GM21825 (cell line): ENCODE results near the gene MRPL3.

Experiments
- ATAC-seq: cut with Tn5 transposase; IDR thresholded peaks from one replicate; pipeline ENCODE4 v1.9.1; 2021; ENCODE audit warnings: mild to moderate bottlenecking, moderate library complexity; ENCODE audit not compliant: unreplicated experiment

The MRPL3 gene

GRCh38 chr3:131502530-131503319 lies at the start of gene MRPL3:
MRPL3 (minus strand) TSS chr3:131502971; CDS start chr3:131502821, 150 bp downstream.
- ATAC-seq, result peak; percentile 93

GRCh38 chr3:131551761-131552160 lies 49.0 kb upstream of the MRPL3 start:
- ATAC-seq, result no peak

DNA sequence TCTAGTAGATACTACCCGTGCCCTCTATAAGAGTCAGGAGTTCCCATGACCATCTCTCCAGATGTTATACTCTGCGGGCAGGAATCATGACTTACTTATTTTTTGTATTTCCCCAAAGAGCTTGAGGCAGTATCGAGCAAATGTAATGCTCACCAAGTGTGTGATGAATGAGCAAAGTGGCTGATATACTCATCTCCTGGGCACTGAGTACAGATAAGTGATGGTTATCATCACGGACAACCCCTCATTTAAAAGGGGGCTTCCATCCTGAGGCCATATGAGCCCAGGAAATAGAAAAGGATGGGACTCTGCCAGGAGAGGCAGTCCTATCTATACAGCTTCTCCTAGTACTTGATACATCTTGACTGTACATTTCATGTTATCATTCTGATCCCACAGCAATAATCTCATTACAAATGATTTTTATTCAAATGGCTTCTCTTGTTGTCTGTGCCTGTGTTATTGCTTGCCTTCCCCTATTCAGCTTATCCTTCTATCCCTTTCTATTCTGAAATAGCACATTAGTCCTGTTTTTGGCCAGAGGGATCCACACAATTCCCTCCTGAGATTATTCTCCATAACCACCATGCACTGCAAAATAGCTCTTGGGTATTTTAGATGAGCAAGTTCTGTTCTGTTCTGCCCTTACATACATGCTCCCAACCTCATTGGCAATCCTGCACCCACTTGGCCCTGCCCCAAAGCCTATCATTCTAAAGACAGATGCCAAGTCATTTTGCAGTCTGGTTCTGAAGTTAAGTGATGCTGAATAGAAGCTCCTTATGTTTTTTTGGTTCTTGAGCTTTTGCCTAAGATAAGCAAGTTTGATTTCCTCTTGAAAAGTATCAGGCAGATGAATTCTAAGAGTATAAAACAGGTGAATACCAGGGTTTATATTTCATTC lies 48.0 kb upstream of the MRPL3 start:
- ATAC-seq, result no peak

DNA sequence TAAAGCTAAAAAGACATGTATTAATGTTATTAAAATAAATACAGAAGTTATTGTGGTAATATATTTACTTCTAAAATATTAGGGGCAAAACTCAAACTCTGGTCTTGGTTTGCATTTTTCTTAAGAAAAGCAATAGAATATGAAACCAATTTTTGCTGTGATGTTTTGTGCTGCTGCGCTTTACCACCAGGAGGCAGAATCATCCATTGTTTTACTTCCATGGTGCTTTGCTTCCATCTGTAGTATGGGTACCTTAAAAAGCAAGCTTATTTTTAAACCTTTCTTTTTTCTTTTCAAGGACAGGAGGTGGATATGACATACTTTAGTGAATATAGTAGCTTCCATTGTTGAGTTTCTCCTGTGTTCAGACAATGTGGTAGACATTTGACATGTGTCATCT lies 46.6 kb upstream of the MRPL3 start:
- ATAC-seq, result no peak

- ATAC-seq, result no peak
Observed at GRCh38 chr3:131547585-131547984, 44.8 kb upstream of the MRPL3 start.

GRCh38 chr3:131546441-131546840 lies 43.7 kb upstream of the MRPL3 start:
- no peak for ATAC-seq

GRCh38 chr3:131544557-131544956 lies 41.8 kb upstream of the MRPL3 start:
- no peak for ATAC-seq

GRCh38 chr3:131543714-131544113 lies 40.9 kb upstream of the MRPL3 start:
- ATAC-seq, result no peak

- no peak for ATAC-seq
Observed at GRCh38 chr3:131541288-131541687, 38.5 kb upstream of the MRPL3 start.

DNA sequence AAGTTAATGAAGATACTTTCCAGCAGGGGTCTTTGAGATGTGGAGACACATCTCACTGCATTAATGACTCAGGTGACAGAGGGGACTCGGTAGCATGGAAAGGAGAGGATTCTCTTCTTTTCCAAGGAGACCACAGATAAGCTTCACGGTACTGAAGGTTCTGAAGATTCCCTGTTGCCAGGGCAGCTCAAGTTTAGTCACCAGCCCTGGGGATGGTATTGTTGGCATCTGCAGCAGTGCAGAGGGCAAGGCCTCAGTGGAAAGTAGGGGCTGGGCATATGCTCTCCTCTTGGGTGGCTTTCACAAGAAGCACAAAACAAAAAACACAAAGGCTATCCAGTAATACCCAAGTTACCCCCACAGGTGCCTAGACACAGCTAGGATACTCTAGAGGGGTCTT lies 38.0 kb upstream of the MRPL3 start:
- ATAC-seq, result no peak

DNA sequence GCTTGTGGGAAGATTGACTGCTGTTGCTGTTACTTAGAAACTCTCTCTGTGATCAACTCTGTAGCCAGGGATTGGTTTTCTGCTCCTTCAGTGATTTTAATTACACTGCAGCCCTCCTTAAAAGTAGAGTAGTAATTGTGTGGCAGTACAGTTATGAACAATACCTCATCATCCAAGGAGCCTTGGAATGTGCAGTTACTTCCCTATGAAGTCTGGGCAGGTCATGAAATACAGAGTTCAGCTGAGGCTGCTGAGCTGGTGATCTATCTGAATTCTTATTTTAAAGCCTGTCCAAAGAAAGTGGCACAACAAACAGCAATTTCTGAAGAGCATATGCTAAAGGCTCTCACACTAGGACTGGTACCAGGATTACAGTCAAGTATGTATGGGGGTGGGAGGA lies 37.4 kb upstream of the MRPL3 start:
- ATAC-seq, result no peak

DNA sequence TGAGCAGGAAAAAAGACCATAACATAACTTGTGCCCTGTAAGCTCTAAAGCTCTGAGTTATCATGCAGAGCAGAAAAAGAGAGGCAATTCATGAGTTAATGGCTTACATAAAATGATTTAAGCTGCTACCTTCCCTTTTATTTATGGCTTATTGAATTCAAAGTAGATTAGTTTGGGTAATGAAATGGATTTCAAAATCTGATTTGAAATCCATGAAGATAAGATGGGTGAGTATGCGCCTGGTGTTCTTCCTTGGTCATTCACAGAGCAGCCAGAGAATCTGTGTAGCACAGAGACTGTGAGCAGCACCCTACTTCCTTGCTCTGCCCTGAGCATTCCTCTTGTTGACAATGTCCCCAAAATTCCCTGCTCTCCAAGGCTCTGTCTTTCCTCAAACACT lies 36.2 kb upstream of the MRPL3 start:
- ATAC-seq, result no peak

- ATAC-seq, result no peak
Observed at GRCh38 chr3:131537531-131537930, 34.8 kb upstream of the MRPL3 start.

- ATAC-seq, result no peak
Observed at GRCh38 chr3:131535596-131535995, 32.8 kb upstream of the MRPL3 start.

- no peak for ATAC-seq
Observed at GRCh38 chr3:131535131-131535530, 32.4 kb upstream of the MRPL3 start.

GRCh38 chr3:131532645-131533044 lies 29.9 kb upstream of the MRPL3 start:
- no peak for ATAC-seq

DNA sequence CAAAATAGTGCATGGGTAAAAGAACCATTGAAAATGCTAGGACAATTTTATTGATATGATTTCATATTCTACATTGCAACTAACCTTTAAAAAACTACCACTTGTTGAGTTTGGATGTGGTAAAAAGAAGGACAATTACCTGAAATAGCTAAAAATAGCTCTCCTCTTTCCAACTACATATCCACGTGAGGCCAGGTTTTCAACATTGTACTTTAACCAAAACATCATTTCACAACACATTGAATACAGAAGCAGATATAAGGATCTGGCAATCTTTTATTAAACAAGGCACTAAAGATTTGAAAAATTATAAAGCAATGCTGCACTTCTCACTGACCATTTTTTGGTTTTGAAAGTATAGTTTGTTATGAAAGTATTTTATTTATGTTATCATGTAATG lies 28.1 kb upstream of the MRPL3 start:
- no peak for ATAC-seq

- no peak for ATAC-seq
Observed at GRCh38 chr3:131530388-131530787, 27.6 kb upstream of the MRPL3 start.

DNA sequence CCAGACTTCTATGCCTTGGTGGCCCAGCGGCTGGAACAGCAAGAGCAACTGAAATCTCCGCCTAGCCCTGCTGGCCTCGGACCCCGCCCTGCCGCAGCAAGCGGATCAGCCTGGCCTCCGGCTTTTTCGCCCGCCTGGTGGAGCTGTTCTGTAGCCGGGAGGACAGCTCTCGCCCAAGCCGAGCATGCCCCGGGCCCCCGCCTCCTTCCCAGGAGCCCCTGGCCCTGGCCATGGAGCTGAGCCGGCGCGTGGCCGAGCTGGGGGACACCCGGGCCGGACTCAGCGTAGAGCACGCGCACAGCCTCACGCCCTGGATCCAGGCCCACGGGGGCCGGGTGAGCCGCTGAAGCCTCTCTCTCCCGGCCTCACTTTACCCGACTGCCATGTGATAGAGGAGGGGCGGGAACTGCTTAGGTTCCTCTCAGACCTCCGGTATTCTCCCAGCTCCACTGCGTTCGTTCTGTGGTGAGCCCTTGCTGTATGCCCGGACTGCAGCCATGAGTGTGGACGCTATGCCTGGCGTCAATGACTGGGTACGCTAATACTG lies 24.1 kb upstream of the MRPL3 start:
- no peak for ATAC-seq

- no peak for ATAC-seq
Observed at GRCh38 chr3:131518680-131519079, 15.9 kb upstream of the MRPL3 start.

- no peak for ATAC-seq
Observed at GRCh38 chr3:131505421-131505820, 2.6 kb upstream of the MRPL3 start.

- no peak for ATAC-seq
Observed at GRCh38 chr3:131503320-131503635, 507 bp upstream of the MRPL3 start.
